Esophagus (tissue), 2 donors: ENCODE measurements around the gene NEK1. TPM values are rescaled to one million over a fixed set of nuclear protein-coding genes. Genes with fewer than 3 reads are reported as not detected.
"Not testable (repeated sequence)": the region's sequence is repeated elsewhere in the genome, so short reads cannot be mapped to it uniquely, and the experiment has no call there.

Source experiments
- H3K27ac ChIP-seq, 2 donors: one replicate each; pipeline ENCODE4 v1.5.1; 2013; ENCODE audit warnings: low read depth in 2 of 2, mild to moderate bottlenecking in 2 of 2, inconsistent platforms in 1 of 2, low read length in 1 of 2, moderate library complexity in 1 of 2
- H3K27me3 ChIP-seq, 2 donors: one replicate each; pipeline ENCODE4 v1.6.1; 2013; ENCODE audit warnings: low read length in 2 of 2, control low read depth in 1 of 2, mild to moderate bottlenecking in 1 of 2; ENCODE audit not compliant: insufficient read depth in 2 of 2, control insufficient read depth in 1 of 2
- H3K36me3 ChIP-seq, 2 donors: one replicate each; pipeline ENCODE4 v1.6.1; 2013; ENCODE audit warnings: low read length in 1 of 2; ENCODE audit not compliant: control insufficient read depth in 2 of 2, insufficient read depth in 2 of 2
- H3K4me1 ChIP-seq, 2 donors: one replicate each; pipeline ENCODE4 v1.6.1; 2013; ENCODE audit warnings: low read length in 1 of 2; ENCODE audit not compliant: control insufficient read depth in 2 of 2, insufficient read depth in 2 of 2
- H3K4me3 ChIP-seq, 2 donors: one replicate each; pipeline ENCODE4 v1.5.1; 2013; ENCODE audit warnings: low read length in 2 of 2, mild to moderate bottlenecking in 2 of 2, low read depth in 1 of 2, moderate library complexity in 1 of 2
- H3K9me3 ChIP-seq, 2 donors: one replicate each; pipeline ENCODE4 v1.6.1; 2013; ENCODE audit warnings: mild to moderate bottlenecking in 2 of 2, low read depth in 1 of 2, low read length in 1 of 2, moderate library complexity in 1 of 2; ENCODE audit not compliant: control insufficient read depth in 2 of 2, insufficient read depth in 1 of 2
- WGBS, 2 donors: extraction: QIAGEN DNeasy Blood & Tissue Kit; methylation state at CpG; one replicate each; pipeline ENCODE4 v1.1.7; 2013; 5-methylcytosine and 5-hydroxymethylcytosine counted together
- polyA plus RNA-seq, 2 donors: library from polyadenylated mRNA; stranded (reverse); fragments of 200-250 nt; gene quantifications; one replicate each; pipeline ENCODE4 v1.2.3, GENCODE V29; 2013
- donor health status: healthy with polysubstance abuse.
- donor health status: Bipolar disorder and iron deficiency.

NEK1 gene
- polyA plus RNA-seq, 2 donors = 2.5 to 2.9 TPM

GRCh38 chr4:169485791-169486742 lies 126.3 kb downstream of the NEK1 start:
- WGBS, 2 donors = 25 to 28% methylated on average over 7 of the region's 7 CpGs

GRCh38 chr4:169485086-169485485 lies 127.3 kb downstream of the NEK1 start:
- H3K27me3 ChIP-seq = no peaks in the 10 kb centered on the region
- no peak overlapping the region for H3K4me3 ChIP-seq
- H3K27ac ChIP-seq = no peak overlapping the region

More at GRCh38 chr4:169485791-169486742, 126.3 kb downstream of the NEK1 start:
- no peak overlapping the region for H3K27ac ChIP-seq
- H3K4me1 ChIP-seq = no peaks in the 10 kb centered on the region
- H3K27me3 ChIP-seq = no peaks in the 10 kb centered on the region
- H3K36me3 ChIP-seq = no peaks in the 10 kb centered on the region
- H3K4me3 ChIP-seq = no peak overlapping the region
- no peaks in the 10 kb centered on the region for H3K9me3 ChIP-seq

GRCh38 chr4:169484485-169484884 lies 127.9 kb downstream of the NEK1 start:
- H3K27ac ChIP-seq = no peak overlapping the region
- no peaks in the 10 kb centered on the region for H3K9me3 ChIP-seq
- no peaks in the 10 kb centered on the region for H3K4me1 ChIP-seq
- H3K4me3 ChIP-seq = no peak overlapping the region
- H3K36me3 ChIP-seq = no peaks in the 10 kb centered on the region
- 67 to 74% methylated on average over 3 of the region's 3 CpGs for WGBS, 2 donors
- no peaks in the 10 kb centered on the region for H3K27me3 ChIP-seq

More at GRCh38 chr4:169485086-169485485, 127.3 kb downstream of the NEK1 start:
- Histone ChIP-seq H3K4me1 (no peaks in the 10 kb centered on the region), H3K9me3 (no peaks in the 10 kb centered on the region), H3K36me3 (no peaks in the 10 kb centered on the region)

GRCh38 chr4:169464080-169464479 lies 148.3 kb downstream of the NEK1 start:
- no peak overlapping the region for H3K4me3 ChIP-seq
- WGBS, 2 donors = 88 to 96% methylated on average over 3 of the region's 3 CpGs
- no peak overlapping the region for H3K27ac ChIP-seq

GRCh38 chr4:169460081-169460480 lies 152.3 kb downstream of the NEK1 start:
- Histone ChIP-seq H3K4me3 (no peak overlapping the region), H3K27ac (no peak overlapping the region), H3K36me3 (no peaks in the 10 kb centered on the region), H3K4me1 (no peaks in the 10 kb centered on the region), H3K9me3 (peaks cover 0 to 2% of the 10 kb centered on the region in 2 donors), H3K27me3 (no peaks in the 10 kb centered on the region)
- WGBS, 2 donors = 96 to 97% methylated on average over 7 of the region's 7 CpGs

More at GRCh38 chr4:169464080-169464479, 148.3 kb downstream of the NEK1 start:
- Histone ChIP-seq H3K36me3 (no peaks in the 10 kb centered on the region), H3K9me3 (no peaks in the 10 kb centered on the region), H3K27me3 (no peaks in the 10 kb centered on the region), H3K4me1 (no peaks in the 10 kb centered on the region)

GRCh38 chr4:169458575-169458974 lies 153.8 kb downstream of the NEK1 start:
- Histone ChIP-seq H3K27me3 (no peaks in the 10 kb centered on the region), H3K9me3 (peaks cover 0 to 2% of the 10 kb centered on the region in 2 donors), H3K4me1 (no peaks in the 10 kb centered on the region), H3K36me3 (no peaks in the 10 kb centered on the region), H3K4me3 (no peak overlapping the region), H3K27ac (no peak overlapping the region)

- not testable (repeated sequence) for H3K27ac ChIP-seq, H3K27me3 ChIP-seq, H3K36me3 ChIP-seq, H3K4me1 ChIP-seq, H3K4me3 ChIP-seq, H3K9me3 ChIP-seq
- 84 to 87% methylated on average over 1 of the region's 1 CpG for WGBS, 2 donors
These were observed 159.7 kb downstream of the NEK1 start for GRCh38 chr4:169452644-169453043.

GRCh38 chr4:169448935-169449334 lies 163.4 kb downstream of the NEK1 start:
- not testable (repeated sequence) for H3K27me3 ChIP-seq, H3K9me3 ChIP-seq, H3K4me3 ChIP-seq, H3K36me3 ChIP-seq, H3K27ac ChIP-seq, H3K4me1 ChIP-seq
- WGBS, 2 donors = 89 to 94% methylated on average over 10 of the region's 10 CpGs

- 93 to 94% methylated on average over 4 of the region's 4 CpGs for WGBS, 2 donors
- peaks cover 0 to 3% of the 10 kb centered on the region in 2 donors for H3K9me3 ChIP-seq
- peaks cover 0 to 5% of the 10 kb centered on the region in 2 donors for H3K36me3 ChIP-seq
- H3K27me3 ChIP-seq = no peaks in the 10 kb centered on the region
- no peaks in the 10 kb centered on the region for H3K4me1 ChIP-seq
- H3K4me3 ChIP-seq = no peak overlapping the region
- no peak overlapping the region for H3K27ac ChIP-seq
These were observed 165.6 kb downstream of the NEK1 start for GRCh38 chr4:169446824-169447223.

- Histone ChIP-seq H3K36me3 (no peaks in the 10 kb centered on the region), H3K4me1 (peaks cover 0 to 4% of the 10 kb centered on the region in 2 donors), H3K27ac (no peak overlapping the region), H3K4me3 (no peak overlapping the region), H3K9me3 (peaks cover 0 to 3% of the 10 kb centered on the region in 2 donors), H3K27me3 (no peaks in the 10 kb centered on the region)
- 97 to 98% methylated on average over 1 of the region's 1 CpG for WGBS, 2 donors
These were observed 168.6 kb downstream of the NEK1 start for GRCh38 chr4:169443748-169444147.
